ENCODE results near the gene PRRT2.

DNA sequence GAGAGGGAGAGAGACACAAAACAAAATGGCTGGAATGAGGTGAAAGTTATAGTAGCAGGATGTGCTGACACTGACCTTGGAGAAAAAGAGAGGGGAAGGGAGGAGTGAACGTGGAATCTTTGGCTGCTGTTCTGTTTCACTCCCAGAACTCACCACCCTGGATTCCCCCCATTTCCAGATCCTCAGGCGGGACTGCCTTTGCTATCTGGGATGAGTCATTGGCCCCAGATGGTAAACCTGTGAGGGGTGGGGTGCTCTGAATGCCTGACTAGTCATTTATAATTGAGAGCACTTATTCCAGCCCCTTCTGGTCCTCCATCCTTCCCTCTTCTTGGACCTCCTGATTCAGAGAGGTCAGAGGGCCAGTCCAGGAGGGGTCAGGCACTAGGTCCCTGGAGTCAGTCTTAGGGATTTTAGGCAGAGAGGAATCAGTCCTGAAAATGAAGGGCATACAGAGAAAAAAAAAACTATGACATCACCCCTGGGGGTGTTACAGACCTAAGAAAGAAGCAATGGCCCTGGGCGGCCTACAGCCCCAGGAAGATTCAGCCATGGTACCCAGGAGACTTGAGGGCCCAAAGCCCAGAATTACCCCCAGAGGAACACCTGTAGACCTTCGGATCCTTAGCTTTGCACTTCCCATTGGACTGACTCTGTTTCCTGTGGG is 36.1 kb upstream of the PRRT2 start:
- TF ChIP-seq, protein P1, sequence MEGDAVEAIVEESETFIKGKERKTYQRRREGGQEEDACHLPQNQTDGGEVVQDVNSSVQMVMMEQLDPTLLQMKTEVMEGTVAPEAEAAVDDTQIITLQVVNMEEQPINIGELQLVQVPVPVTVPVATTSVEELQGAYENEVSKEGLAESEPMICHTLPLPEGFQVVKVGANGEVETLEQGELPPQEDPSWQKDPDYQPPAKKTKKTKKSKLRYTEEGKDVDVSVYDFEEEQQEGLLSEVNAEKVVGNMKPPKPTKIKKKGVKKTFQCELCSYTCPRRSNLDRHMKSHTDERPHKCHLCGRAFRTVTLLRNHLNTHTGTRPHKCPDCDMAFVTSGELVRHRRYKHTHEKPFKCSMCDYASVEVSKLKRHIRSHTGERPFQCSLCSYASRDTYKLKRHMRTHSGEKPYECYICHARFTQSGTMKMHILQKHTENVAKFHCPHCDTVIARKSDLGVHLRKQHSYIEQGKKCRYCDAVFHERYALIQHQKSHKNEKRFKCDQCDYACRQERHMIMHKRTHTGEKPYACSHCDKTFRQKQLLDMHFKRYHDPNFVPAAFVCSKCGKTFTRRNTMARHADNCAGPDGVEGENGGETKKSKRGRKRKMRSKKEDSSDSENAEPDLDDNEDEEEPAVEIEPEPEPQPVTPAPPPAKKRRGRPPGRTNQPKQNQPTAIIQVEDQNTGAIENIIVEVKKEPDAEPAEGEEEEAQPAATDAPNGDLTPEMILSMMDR (IDR thresholded peaks at IDR 0.05): no peak
- TF ChIP-seq KAT7 (CRISPR knock-in tag; IDR thresholded peaks at IDR 0.05; ENCODE audit: borderline replicate concordance) (no peak), FOXK1 (CRISPR knock-in tag; IDR thresholded peaks at IDR 0.05) (no peak)
- TF ChIP-seq, protein P2, sequence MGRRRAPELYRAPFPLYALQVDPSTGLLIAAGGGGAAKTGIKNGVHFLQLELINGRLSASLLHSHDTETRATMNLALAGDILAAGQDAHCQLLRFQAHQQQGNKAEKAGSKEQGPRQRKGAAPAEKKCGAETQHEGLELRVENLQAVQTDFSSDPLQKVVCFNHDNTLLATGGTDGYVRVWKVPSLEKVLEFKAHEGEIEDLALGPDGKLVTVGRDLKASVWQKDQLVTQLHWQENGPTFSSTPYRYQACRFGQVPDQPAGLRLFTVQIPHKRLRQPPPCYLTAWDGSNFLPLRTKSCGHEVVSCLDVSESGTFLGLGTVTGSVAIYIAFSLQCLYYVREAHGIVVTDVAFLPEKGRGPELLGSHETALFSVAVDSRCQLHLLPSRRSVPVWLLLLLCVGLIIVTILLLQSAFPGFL (CRISPR knock-in tag; IDR thresholded peaks at IDR 0.05; ENCODE audit: borderline replicate concordance): no peak
- TF ChIP-seq, protein P3, sequence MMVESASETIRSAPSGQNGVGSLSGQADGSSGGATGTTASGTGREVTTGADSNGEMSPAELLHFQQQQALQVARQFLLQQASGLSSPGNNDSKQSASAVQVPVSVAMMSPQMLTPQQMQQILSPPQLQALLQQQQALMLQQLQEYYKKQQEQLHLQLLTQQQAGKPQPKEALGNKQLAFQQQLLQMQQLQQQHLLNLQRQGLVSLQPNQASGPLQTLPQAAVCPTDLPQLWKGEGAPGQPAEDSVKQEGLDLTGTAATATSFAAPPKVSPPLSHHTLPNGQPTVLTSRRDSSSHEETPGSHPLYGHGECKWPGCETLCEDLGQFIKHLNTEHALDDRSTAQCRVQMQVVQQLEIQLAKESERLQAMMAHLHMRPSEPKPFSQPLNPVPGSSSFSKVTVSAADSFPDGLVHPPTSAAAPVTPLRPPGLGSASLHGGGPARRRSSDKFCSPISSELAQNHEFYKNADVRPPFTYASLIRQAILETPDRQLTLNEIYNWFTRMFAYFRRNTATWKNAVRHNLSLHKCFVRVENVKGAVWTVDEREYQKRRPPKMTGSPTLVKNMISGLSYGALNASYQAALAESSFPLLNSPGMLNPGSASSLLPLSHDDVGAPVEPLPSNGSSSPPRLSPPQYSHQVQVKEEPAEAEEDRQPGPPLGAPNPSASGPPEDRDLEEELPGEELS (CRISPR knock-in tag; IDR thresholded peaks at IDR 0.05): no peak
- TF ChIP-seq, protein P4, sequence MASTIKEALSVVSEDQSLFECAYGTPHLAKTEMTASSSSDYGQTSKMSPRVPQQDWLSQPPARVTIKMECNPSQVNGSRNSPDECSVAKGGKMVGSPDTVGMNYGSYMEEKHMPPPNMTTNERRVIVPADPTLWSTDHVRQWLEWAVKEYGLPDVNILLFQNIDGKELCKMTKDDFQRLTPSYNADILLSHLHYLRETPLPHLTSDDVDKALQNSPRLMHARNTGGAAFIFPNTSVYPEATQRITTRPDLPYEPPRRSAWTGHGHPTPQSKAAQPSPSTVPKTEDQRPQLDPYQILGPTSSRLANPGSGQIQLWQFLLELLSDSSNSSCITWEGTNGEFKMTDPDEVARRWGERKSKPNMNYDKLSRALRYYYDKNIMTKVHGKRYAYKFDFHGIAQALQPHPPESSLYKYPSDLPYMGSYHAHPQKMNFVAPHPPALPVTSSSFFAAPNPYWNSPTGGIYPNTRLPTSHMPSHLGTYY (CRISPR knock-in tag; IDR thresholded peaks at IDR 0.05): no peak
- TF ChIP-seq, protein P5, sequence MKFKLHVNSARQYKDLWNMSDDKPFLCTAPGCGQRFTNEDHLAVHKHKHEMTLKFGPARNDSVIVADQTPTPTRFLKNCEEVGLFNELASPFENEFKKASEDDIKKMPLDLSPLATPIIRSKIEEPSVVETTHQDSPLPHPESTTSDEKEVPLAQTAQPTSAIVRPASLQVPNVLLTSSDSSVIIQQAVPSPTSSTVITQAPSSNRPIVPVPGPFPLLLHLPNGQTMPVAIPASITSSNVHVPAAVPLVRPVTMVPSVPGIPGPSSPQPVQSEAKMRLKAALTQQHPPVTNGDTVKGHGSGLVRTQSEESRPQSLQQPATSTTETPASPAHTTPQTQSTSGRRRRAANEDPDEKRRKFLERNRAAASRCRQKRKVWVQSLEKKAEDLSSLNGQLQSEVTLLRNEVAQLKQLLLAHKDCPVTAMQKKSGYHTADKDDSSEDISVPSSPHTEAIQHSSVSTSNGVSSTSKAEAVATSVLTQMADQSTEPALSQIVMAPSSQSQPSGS (CRISPR knock-in tag; IDR thresholded peaks at IDR 0.05; ENCODE audit: borderline replicate concordance, low read depth): no peak
